ENCODE measurements around the gene CTAG2.

- TF ChIP-seq, protein P1, sequence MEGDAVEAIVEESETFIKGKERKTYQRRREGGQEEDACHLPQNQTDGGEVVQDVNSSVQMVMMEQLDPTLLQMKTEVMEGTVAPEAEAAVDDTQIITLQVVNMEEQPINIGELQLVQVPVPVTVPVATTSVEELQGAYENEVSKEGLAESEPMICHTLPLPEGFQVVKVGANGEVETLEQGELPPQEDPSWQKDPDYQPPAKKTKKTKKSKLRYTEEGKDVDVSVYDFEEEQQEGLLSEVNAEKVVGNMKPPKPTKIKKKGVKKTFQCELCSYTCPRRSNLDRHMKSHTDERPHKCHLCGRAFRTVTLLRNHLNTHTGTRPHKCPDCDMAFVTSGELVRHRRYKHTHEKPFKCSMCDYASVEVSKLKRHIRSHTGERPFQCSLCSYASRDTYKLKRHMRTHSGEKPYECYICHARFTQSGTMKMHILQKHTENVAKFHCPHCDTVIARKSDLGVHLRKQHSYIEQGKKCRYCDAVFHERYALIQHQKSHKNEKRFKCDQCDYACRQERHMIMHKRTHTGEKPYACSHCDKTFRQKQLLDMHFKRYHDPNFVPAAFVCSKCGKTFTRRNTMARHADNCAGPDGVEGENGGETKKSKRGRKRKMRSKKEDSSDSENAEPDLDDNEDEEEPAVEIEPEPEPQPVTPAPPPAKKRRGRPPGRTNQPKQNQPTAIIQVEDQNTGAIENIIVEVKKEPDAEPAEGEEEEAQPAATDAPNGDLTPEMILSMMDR (IDR thresholded peaks at IDR 0.05) = no peak
- no peak for TF ChIP-seq POLR2A (IDR thresholded peaks at IDR 0.05)
These were observed 3.9 kb upstream of the CTAG2 start for GRCh38 chrX:154657226-154657805.
